GM21786 (cell line): ENCODE results near the gene MDM2.
"Not testable (repeated sequence)": the region's sequence is repeated elsewhere in the genome, so short reads cannot be mapped to it uniquely, and the experiment has no call there.

Experiments
- ATAC-seq: cut with Tn5 transposase; IDR thresholded peaks from one replicate; pipeline ENCODE4 v1.9.1; 2021; ENCODE audit not compliant: unreplicated experiment

The MDM2 gene

GRCh38 chr12:68825569-68826217 lies 17.7 kb downstream of the MDM2 start:
- no peak for ATAC-seq

- ATAC-seq: no peak
Observed at GRCh38 chr12:68827895-68828671, 20.1 kb downstream of the MDM2 start.

- no peak for ATAC-seq
Observed at GRCh38 chr12:68828672-68829068, 20.7 kb downstream of the MDM2 start.

GRCh38 chr12:68831272-68831671 lies 23.3 kb downstream of the MDM2 start:
- no peak for ATAC-seq

GRCh38 chr12:68831751-68832503 lies 23.9 kb downstream of the MDM2 start:
- ATAC-seq: no peak

- ATAC-seq: no peak
Observed at GRCh38 chr12:68832504-68832867, 24.5 kb downstream of the MDM2 start.

- ATAC-seq: no peak
Observed at GRCh38 chr12:68833508-68833907, 25.5 kb downstream of the MDM2 start.

- ATAC-seq: no peak
Observed at GRCh38 chr12:68835333-68835908, 27.4 kb downstream of the MDM2 start.

- no peak for ATAC-seq
Observed at GRCh38 chr12:68837215-68837614, 29.2 kb downstream of the MDM2 start.

- no peak for ATAC-seq
Observed at GRCh38 chr12:68838046-68838886, 30.3 kb downstream of the MDM2 start.

- no peak for ATAC-seq
Observed at GRCh38 chr12:68839183-68840147, 31.5 kb downstream of the MDM2 start.

GRCh38 chr12:68841175-68841574 lies 33.2 kb downstream of the MDM2 start:
- not testable (repeated sequence) for ATAC-seq

GRCh38 chr12:68841717-68842116 lies 33.7 kb downstream of the MDM2 start:
- no peak for ATAC-seq

- ATAC-seq: no peak
Observed at GRCh38 chr12:68842123-68842522, 34.1 kb downstream of the MDM2 start.

GRCh38 chr12:68842784-68843567 lies 35.0 kb downstream of the MDM2 start:
- ATAC-seq: no peak

- no peak for ATAC-seq
Observed at GRCh38 chr12:68844318-68844745, 36.4 kb downstream of the MDM2 start.

- no peak for ATAC-seq
Observed at GRCh38 chr12:68844788-68845695, 37.1 kb downstream of the MDM2 start.

GRCh38 chr12:68846811-68847210 lies 38.8 kb downstream of the MDM2 start:
- no peak for ATAC-seq
